Measurements from ENCODE around the gene MKNK2. TPM values are rescaled to one million over a fixed set of nuclear protein-coding genes. Genes with fewer than 3 reads are reported as not detected.

MKNK2 gene
- total and polyA plus RNA-seq, 2 of the 13 experiments (the other 11 are each of a cell fraction or from before 2014, with no cell fraction given): 44.9 to 112 TPM

DNA sequence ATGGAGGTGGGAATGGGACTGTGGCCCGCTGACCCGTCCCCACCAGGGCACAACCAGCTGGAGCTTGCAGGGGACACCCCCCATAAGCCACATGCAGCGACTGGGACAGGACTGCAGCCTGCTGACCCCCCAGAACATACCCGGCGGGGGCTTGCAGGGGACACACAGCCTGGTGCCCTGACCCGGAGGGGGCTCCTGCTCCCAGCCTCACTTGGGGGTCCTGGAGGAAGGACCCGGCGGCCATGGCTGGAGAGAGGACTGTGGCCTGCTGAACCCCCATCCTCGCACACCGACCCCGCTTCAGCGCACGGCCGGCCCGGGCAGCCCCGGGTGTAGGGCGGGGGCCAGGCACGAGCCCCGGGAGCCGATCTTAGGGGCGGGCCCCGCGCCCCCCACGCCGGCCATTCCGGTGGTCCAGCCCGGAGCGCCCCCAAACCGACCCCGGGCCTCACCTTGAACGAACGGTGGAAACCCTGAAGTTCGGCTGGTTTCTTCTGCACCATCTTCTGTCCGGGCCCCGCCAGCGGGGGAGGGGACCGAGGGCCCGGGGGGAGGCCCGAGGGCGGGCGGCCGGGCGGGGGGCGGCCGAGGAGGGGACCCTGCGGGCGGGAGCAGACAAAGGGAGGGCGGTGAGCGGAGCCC, 574 bp downstream of the MKNK2 start (continued):
- TF ChIP-seq, protein P1, sequence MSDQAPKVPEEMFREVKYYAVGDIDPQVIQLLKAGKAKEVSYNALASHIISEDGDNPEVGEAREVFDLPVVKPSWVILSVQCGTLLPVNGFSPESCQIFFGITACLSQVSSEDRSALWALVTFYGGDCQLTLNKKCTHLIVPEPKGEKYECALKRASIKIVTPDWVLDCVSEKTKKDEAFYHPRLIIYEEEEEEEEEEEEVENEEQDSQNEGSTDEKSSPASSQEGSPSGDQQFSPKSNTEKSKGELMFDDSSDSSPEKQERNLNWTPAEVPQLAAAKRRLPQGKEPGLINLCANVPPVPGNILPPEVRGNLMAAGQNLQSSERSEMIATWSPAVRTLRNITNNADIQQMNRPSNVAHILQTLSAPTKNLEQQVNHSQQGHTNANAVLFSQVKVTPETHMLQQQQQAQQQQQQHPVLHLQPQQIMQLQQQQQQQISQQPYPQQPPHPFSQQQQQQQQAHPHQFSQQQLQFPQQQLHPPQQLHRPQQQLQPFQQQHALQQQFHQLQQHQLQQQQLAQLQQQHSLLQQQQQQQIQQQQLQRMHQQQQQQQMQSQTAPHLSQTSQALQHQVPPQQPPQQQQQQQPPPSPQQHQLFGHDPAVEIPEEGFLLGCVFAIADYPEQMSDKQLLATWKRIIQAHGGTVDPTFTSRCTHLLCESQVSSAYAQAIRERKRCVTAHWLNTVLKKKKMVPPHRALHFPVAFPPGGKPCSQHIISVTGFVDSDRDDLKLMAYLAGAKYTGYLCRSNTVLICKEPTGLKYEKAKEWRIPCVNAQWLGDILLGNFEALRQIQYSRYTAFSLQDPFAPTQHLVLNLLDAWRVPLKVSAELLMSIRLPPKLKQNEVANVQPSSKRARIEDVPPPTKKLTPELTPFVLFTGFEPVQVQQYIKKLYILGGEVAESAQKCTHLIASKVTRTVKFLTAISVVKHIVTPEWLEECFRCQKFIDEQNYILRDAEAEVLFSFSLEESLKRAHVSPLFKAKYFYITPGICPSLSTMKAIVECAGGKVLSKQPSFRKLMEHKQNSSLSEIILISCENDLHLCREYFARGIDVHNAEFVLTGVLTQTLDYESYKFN (CRISPR knock-in tag; conservative IDR thresholded peaks at IDR 0.05): 0 out of 2 replicates have a peak, but pooled peaks have one; percentile 8
- TF ChIP-seq ISX (CRISPR knock-in tag; conservative IDR thresholded peaks at IDR 0.05): no peak
- no peak for TF ChIP-seq ATF3 (CRISPR knock-in tag; IDR thresholded peaks at IDR 0.05)
- no peak for TF ChIP-seq SKIL (CRISPR knock-in tag; IDR thresholded peaks at IDR 0.05; ENCODE audit: borderline replicate concordance)
- TF ChIP-seq ZBTB2 (CRISPR knock-in tag; IDR thresholded peaks at IDR 0.05; ENCODE audit: low read depth): no peak
- no peak for TF ChIP-seq U2AF2 (IDR thresholded peaks at IDR 0.05; ENCODE audit: low read depth, low read length)
- TF ChIP-seq ZNF891 (CRISPR knock-in tag; IDR thresholded peaks at IDR 0.05): no peak
- no peak for TF ChIP-seq CBX5 (CRISPR knock-in tag; IDR thresholded peaks at IDR 0.05; ENCODE audit: borderline replicate concordance)
- TF ChIP-seq KDM2A (CRISPR knock-in tag; IDR thresholded peaks at IDR 0.05; ENCODE audit: borderline replicate concordance, low read depth): 0 out of 2 replicates have a peak, but pooled peaks have one; percentile 6
- TF ChIP-seq AGO1 (IDR thresholded peaks at IDR 0.05; ENCODE audit: low read depth, low read length, poor library complexity, severe bottlenecking): peak; percentile 43
- no peak for TF ChIP-seq HOXA3 (CRISPR knock-in tag; IDR thresholded peaks at IDR 0.05)
- no peak for TF ChIP-seq LBX2 (CRISPR knock-in tag; IDR thresholded peaks at IDR 0.05; ENCODE audit: borderline replicate concordance)
- TF ChIP-seq RAD51 (IDR thresholded peaks at IDR 0.05; ENCODE audit: borderline replicate concordance): no peak
- no peak for TF ChIP-seq THAP9 (CRISPR knock-in tag; IDR thresholded peaks at IDR 0.05; ENCODE audit: borderline replicate concordance)
- no peak for TF ChIP-seq POLR2AphosphoS2 (IDR thresholded peaks at IDR 0.05; ENCODE audit: low read depth, low read length)
- peak; percentile 68; the same call in 1 of the 2 replicates for TF ChIP-seq ZFP90 (CRISPR knock-in tag; IDR thresholded peaks at IDR 0.05; ENCODE audit: borderline replicate concordance)

All from HepG2 (cell line).